HepG2 (cell line): ENCODE measurements around the gene GPX7. TPM values are rescaled to one million over a fixed set of nuclear protein-coding genes. Genes with fewer than 3 reads are reported as not detected.
A peak's percentile ranks its signal among the peaks of the same experiment; 100 is the strongest.

ENCODE experiments used
- ATAC-seq: fragments of 200-7000 bp; cut with Tn5 transposase; 3 replicates; pipeline ENCODE4 v1.9.1; 2020; ENCODE audit warnings: mild to moderate bottlenecking, moderate library complexity
- BruUV-seq: library from RNA; stranded (reverse); fragments of 400-500 nt; replicated peaks from 2 replicates; lab custom pipeline; 2021; lab: Mats Ljungman, UMichigan
- CTCF ChIA-PET: fragments of 300-600 bp; formaldehyde crosslinking; extraction: SDS; loops from one replicate; lab custom pipeline; 2021; ENCODE audit warnings: low total read pairs, inconsistent platforms, low intra/inter-chr PET ratio; lab: Yijun Ruan, JAX
- POLR2A ChIA-PET: fragments of 350-600 bp; sonication (Branson Sonifier 250); formaldehyde crosslinking; loops from one replicate; lab custom pipeline; 2020; ENCODE audit warnings: antibody characterized with exemption, inconsistent platforms; lab: Yijun Ruan, JAX
- DNase-seq: peaks from one replicate; pipeline ENCODE4 v3.0.0-alpha.2; 2015; ENCODE audit warnings: low spot score
- FAIRE-seq: peaks from 3 replicates; lab custom pipeline; 2011; peaks lifted over from hg19 to GRCh38; lab: Jason Lieb, UNC
- H2AFZ ChIP-seq: one replicate; pipeline ENCODE4 v1.6.1; 2011; ENCODE audit warnings: low read length, inconsistent platforms
- H3K27ac ChIP-seq: fragments of 300-600 bp; 3 replicates; pipeline ENCODE4 v1.8.0; 2011; ENCODE audit warnings: mixed run types, mild to moderate bottlenecking, mixed read lengths, low read length, inconsistent platforms; ENCODE audit not compliant: insufficient read depth; ENCODE audit errors: extremely low read length
- H3K27me3 ChIP-seq, 2 experiments: fragments of 200-600 bp in 1 of 2; 2 replicates in 1 of 2; 3 replicates in 1 of 2; pipeline versions ENCODE4 v1.6.0 to v1.8.0; 2011; ENCODE audit warnings: low read length in 2 of 2, mild to moderate bottlenecking in 2 of 2, moderate library complexity in 2 of 2, inconsistent platforms in 1 of 2; ENCODE audit not compliant: insufficient read depth in 2 of 2, control insufficient read depth in 1 of 2
- H3K36me3 ChIP-seq, 2 experiments: fragments of 200-600 bp in 1 of 2; replicated peaks in 1 of 2; 2 replicates in 1 of 2; 3 replicates in 1 of 2; pipeline versions ENCODE4 v1.5.1 to v1.8.0; 2011; ENCODE audit warnings: low read length in 2 of 2, inconsistent platforms in 1 of 2; ENCODE audit not compliant: insufficient read depth in 2 of 2, control insufficient read depth in 1 of 2
- H3K4me1 ChIP-seq: 2 replicates; pipeline ENCODE4 v1.5.1; 2012; ENCODE audit warnings: low read length, inconsistent platforms; ENCODE audit not compliant: insufficient read depth
- H3K4me2 ChIP-seq: 2 replicates; pipeline ENCODE4 v1.6.0; 2011; ENCODE audit warnings: low read depth, low read length, inconsistent platforms
- H3K4me3 ChIP-seq, 3 experiments: fragments of 200-600 bp in 1 of 3; sonication (generic), shearing (Covaris generic) in 1 of 3; replicated peaks in 1 of 3; 2 replicates each; pipeline ENCODE4 v1.5.1; 2011 to 2016; ENCODE audit warnings: low read length in 3 of 3, inconsistent platforms in 2 of 3, low read depth in 2 of 3, mild to moderate bottlenecking in 2 of 3, control low read depth in 1 of 3, mixed read lengths in 1 of 3; ENCODE audit not compliant: insufficient read depth in 1 of 3
- H3K79me2 ChIP-seq: one replicate; pipeline ENCODE4 v1.6.1; 2011; ENCODE audit warnings: low read length, inconsistent platforms; ENCODE audit not compliant: insufficient read depth
- H3K9ac ChIP-seq: 2 replicates; pipeline ENCODE4 v1.6.0; 2011; ENCODE audit warnings: mild to moderate bottlenecking, low read depth, low read length, inconsistent platforms; ENCODE audit not compliant: insufficient read depth
- H3K9me3 ChIP-seq: 2 replicates; pipeline ENCODE4 v1.5.1; 2012; ENCODE audit warnings: mild to moderate bottlenecking, low read length
- H4K20me1 ChIP-seq: 2 replicates; pipeline ENCODE4 v1.6.0; 2011; ENCODE audit warnings: inconsistent platforms, mild to moderate bottlenecking, low read length, moderate library complexity; ENCODE audit not compliant: insufficient read depth
- EED ChIP-seq: sonication (generic); formaldehyde crosslinking; IDR thresholded peaks from 2 replicates; pipeline ENCODE4 v1.5.0; 2020; ENCODE audit warnings: mild to moderate bottlenecking, missing genetic modification reagents
- ETV6 ChIP-seq: sonication (generic); formaldehyde crosslinking; conservative IDR thresholded peaks from 2 replicates; pipeline ENCODE4 v1.4.0; 2020; ENCODE audit warnings: missing genetic modification reagents
- HNF4A ChIP-seq: sonication (generic); formaldehyde crosslinking; IDR thresholded peaks from 2 replicates; pipeline ENCODE4 v1.4.0; 2020; ENCODE audit warnings: missing genetic modification reagents
- NR2C2 ChIP-seq: sonication (generic); formaldehyde crosslinking; IDR thresholded peaks from 2 replicates; pipeline ENCODE4 v1.4.0; 2020; ENCODE audit warnings: missing genetic modification reagents, mild to moderate bottlenecking, moderate library complexity, borderline replicate concordance
- RFXAP ChIP-seq: sonication (generic); formaldehyde crosslinking; IDR thresholded peaks from 2 replicates; pipeline ENCODE4 v1.4.0; 2020; ENCODE audit warnings: missing genetic modification reagents, borderline replicate concordance
- SAP130 ChIP-seq: IDR thresholded peaks from 2 replicates; pipeline ENCODE4 v1.6.1; 2016; ENCODE audit warnings: low read depth
- in situ Hi-C: cut with HindIII; loops from 2 replicates; pipeline ENCODE4 v1.10.0; 2017; ENCODE audit warnings: low pct_unique_long_range_greater_than_20kb; ENCODE audit not compliant: extremely low pct_ligation_motif_present
- intact Hi-C: fragments of 100-400 bp; cut with micrococcal nuclease; formaldehyde crosslinking; loops from one replicate; pipeline ENCODE4 v1.10.0; 2022; ENCODE audit not compliant: unreplicated experiment
- polyA plus RNA-seq, 8 experiments: library from polyadenylated mRNA; depleted of rRNA in 3 of 8; stranded (reverse) in 7 of 8; unstranded in 1 of 8; fragments of >200 nt; fragmentation: Illumina TruSeq in 4 of 8; extraction: Trizol in 4 of 8; gene quantifications; 2 replicates each; pipeline versions ENCODE4 v1.2.1 to v1.2.3, GENCODE V29; 2011 to 2016; ENCODE audit warnings: low read depth in 4 of 8, missing spikeins in 1 of 8, mixed read lengths in 1 of 8; ENCODE audit not compliant: insufficient read depth in 1 of 8
- total RNA-seq, 5 experiments: library from RNA; depleted of rRNA; stranded (reverse); fragments of >200 nt; fragmentation: Illumina TruSeq; extraction: Trizol; gene quantifications; 2 replicates each; pipeline ENCODE4 v1.2.3, GENCODE V29; 2016; ENCODE audit warnings: low read depth in 1 of 5
- TF ChIP-seq, protein P1 (sequence below): sonication (generic); formaldehyde crosslinking; IDR thresholded peaks from 2 replicates; pipeline ENCODE4 v1.5.1; 2020; ENCODE audit warnings: mild to moderate bottlenecking, moderate library complexity, missing genetic modification reagents

The GPX7 gene
- total and polyA plus RNA-seq, 2 of the 13 experiments (the other 11 are each of a cell fraction or from before 2014, with no cell fraction given) = 14.1 to 16.2 TPM

DNA sequence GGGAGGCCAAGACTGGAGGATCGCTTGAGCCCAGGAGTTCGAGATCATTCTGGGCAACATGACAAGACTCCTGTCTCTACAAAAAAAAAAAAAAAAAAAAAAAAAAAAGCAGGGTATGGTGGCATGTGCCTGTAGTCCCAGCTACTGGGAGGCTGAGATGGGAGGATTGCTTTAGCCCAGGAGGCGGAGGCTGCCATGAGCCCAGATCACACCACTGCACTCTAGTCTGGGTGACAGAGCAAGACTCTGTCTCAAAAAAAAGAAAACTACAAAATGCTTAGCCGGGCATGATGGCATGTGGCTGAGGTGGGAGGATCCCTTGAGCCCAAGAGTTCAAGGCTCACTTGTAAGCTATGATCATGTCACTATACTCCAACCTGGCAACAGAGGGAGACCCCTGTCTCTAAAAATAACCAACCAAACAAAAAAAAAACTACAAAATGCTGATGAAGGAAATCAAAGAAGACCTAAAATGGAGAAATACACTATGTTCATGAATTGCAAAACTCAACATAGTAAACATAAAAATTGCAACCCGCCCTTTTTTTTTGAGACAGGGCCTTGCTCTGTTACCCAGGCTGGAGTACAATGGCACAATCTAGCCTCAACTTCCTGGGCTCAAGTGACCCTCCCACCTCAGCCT, 51.2 kb downstream of the GPX7 start (continued):
- TF ChIP-seq, protein P1, sequence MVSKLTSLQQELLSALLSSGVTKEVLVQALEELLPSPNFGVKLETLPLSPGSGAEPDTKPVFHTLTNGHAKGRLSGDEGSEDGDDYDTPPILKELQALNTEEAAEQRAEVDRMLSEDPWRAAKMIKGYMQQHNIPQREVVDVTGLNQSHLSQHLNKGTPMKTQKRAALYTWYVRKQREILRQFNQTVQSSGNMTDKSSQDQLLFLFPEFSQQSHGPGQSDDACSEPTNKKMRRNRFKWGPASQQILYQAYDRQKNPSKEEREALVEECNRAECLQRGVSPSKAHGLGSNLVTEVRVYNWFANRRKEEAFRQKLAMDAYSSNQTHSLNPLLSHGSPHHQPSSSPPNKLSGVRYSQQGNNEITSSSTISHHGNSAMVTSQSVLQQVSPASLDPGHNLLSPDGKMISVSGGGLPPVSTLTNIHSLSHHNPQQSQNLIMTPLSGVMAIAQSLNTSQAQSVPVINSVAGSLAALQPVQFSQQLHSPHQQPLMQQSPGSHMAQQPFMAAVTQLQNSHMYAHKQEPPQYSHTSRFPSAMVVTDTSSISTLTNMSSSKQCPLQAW (CRISPR knock-in tag) = no peak
- TF ChIP-seq HNF4A (CRISPR knock-in tag) (peak; percentile 32), SAP130 (CRISPR knock-in tag) (0 out of 2 replicates have a peak, but pooled peaks have one; percentile 20)

DNA sequence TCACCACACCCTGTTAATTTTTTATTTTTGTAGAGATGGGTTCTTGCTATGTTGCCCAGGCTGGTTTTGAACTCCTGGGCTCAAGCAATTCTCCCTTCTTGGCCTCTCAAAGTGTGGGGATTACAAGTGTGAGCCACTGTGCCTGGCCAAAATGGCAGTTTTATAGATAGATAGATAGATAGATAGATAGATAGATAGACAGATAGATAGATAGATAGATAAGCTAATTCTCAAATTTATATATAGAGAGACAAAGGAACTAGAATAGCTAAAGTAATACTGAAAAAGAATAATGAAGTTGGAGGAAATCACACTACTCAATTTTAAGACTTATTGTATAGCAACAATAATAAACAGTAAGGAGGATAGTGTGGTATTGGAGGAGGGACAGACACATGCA, 51.9 kb downstream of the GPX7 start:
- Histone ChIP-seq H3K4me1 (peaks cover 32% of the 10 kb centered on the region), H3K27ac (no peak overlapping the region), H4K20me1 (no peaks in the 10 kb centered on the region), H3K9ac (no peak overlapping the region)
- ChIA-PET CTCF (no interaction called here), POLR2A (no interaction called here)
- intact Hi-C loops = loop anchor here (10.0 kb wide), 1 partner anchor 49 kb away; the partner anchor contains the start of gene GPX7
- TF ChIP-seq RFXAP (CRISPR knock-in tag) = no peak
- TF ChIP-seq EED (CRISPR knock-in tag) = no peak
- no peak for TF ChIP-seq NR2C2 (CRISPR knock-in tag)
- no peak for TF ChIP-seq ETV6 (CRISPR knock-in tag)
- TF ChIP-seq, all 625 proteins: peak for 0
- in situ Hi-C loops = no loop called here
- Histone ChIP-seq H2AFZ (no peak overlapping the region), H3K4me2 (no peak overlapping the region), H3K79me2 (no peaks in the 10 kb centered on the region), H3K9me3 (no peaks in the 10 kb centered on the region), H3K36me3 (no peaks in the 10 kb centered on the region), H3K4me3 (no peak overlapping the region), H3K27me3 (no peaks in the 10 kb centered on the region)
- BruUV-seq = no TSS peak
- no peak for FAIRE-seq
- DNase-seq = no peak
- no peak for ATAC-seq
